Measurements from ENCODE around the gene TEX51.

DNA sequence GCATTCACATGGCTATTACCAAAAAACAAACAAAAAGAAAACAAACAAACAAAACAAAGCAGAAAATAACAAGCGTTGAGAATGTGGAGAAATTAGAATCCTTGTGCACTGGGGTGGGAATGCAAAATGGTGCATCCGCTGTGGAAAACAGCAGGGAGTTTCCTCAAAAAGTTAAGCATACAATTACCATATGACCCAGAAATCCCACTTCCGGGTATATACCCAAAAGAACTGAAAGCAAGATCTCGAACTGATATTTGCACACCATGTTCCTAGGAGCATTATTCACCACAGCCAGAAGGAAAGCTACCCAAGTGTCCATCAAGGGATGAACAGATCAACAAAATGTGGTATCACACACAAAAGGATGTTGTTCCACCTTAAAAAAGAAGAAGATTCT is 17.9 kb upstream of the TEX51 start:
- no peak for TF ChIP-seq GATA3 (IDR thresholded peaks at IDR 0.05; ENCODE audit: low read depth, low read length)
- no peak for TF ChIP-seq GATA2 (IDR thresholded peaks at IDR 0.05; ENCODE audit: low read depth, low read length)
